Keratinocyte (primary cell): Measurements from ENCODE around the gene INAFM1. TPM values are rescaled to one million over a fixed set of nuclear protein-coding genes. Genes with fewer than 3 reads are reported as not detected.
A peak's percentile ranks its signal among the peaks of the same experiment; 100 is the strongest.

ENCODE experiments used
- DNase-seq: peaks from one replicate; pipeline ENCODE4 v3.0.0-alpha.2; 2011; ENCODE audit warnings: low read depth, missing footprints, low spot score
- FAIRE-seq: peaks from 2 replicates; lab custom pipeline; 2011; peaks lifted over from hg19 to GRCh38; lab: Jason Lieb, UNC
- H2AFZ ChIP-seq: 2 replicates; pipeline ENCODE4 v1.6.0; 2012; ENCODE audit warnings: low read length, control low read depth, inconsistent platforms; ENCODE audit not compliant: control insufficient read depth
- H3K27ac ChIP-seq: 2 replicates; pipeline ENCODE4 v1.5.1; 2011; ENCODE audit warnings: low read length; ENCODE audit not compliant: control insufficient read depth, insufficient read depth
- H3K27me3 ChIP-seq: 3 replicates; pipeline ENCODE4 v1.6.0; 2011; ENCODE audit warnings: low read length; ENCODE audit not compliant: control insufficient read depth, insufficient read depth; ENCODE audit errors: extremely low read depth
- H3K36me3 ChIP-seq, 2 experiments: 2 replicates in 1 of 2; 3 replicates in 1 of 2; pipeline ENCODE4 v1.5.1; 2011; ENCODE audit warnings: low read length in 2 of 2, mild to moderate bottlenecking in 1 of 2; ENCODE audit not compliant: control insufficient read depth in 2 of 2, insufficient read depth in 2 of 2; ENCODE audit errors: extremely low read depth in 1 of 2
- H3K4me1 ChIP-seq: 3 replicates; pipeline ENCODE4 v1.5.1; 2011; ENCODE audit warnings: low read length; ENCODE audit not compliant: control insufficient read depth, insufficient read depth; ENCODE audit errors: extremely low read depth
- H3K4me2 ChIP-seq: 3 replicates; pipeline ENCODE4 v1.6.0; 2011; ENCODE audit warnings: low read depth, low read length; ENCODE audit not compliant: control insufficient read depth, insufficient read depth; ENCODE audit errors: extremely low read depth
- H3K4me3 ChIP-seq, 3 experiments: fragments of 200-600 bp in 1 of 3; sonication (generic) in 1 of 3; 2 replicates in 2 of 3; 3 replicates in 1 of 3; pipeline ENCODE4 v1.5.1; 2011 to 2016; ENCODE audit warnings: low read length in 3 of 3, mild to moderate bottlenecking in 3 of 3, control low read depth in 2 of 3, inconsistent platforms in 1 of 3, low read depth in 1 of 3, mixed read lengths in 1 of 3, mixed run types in 1 of 3, moderate library complexity in 1 of 3; ENCODE audit not compliant: control insufficient read depth in 2 of 3, insufficient read depth in 2 of 3; ENCODE audit errors: extremely low read depth in 1 of 3
- H3K79me2 ChIP-seq: 2 replicates; pipeline ENCODE4 v1.6.0; 2012; ENCODE audit warnings: low read length; ENCODE audit not compliant: control insufficient read depth, insufficient read depth
- H3K9ac ChIP-seq: 3 replicates; pipeline ENCODE4 v1.6.0; 2011; ENCODE audit warnings: low read length; ENCODE audit not compliant: control insufficient read depth, insufficient read depth; ENCODE audit errors: extremely low read depth
- H3K9me1 ChIP-seq: 3 replicates; pipeline ENCODE4 v1.6.0; 2011; ENCODE audit warnings: low read length; ENCODE audit not compliant: control insufficient read depth, insufficient read depth; ENCODE audit errors: extremely low read depth
- H3K9me3 ChIP-seq: 2 replicates; pipeline ENCODE4 v1.5.1; 2012; ENCODE audit warnings: low read depth, low read length; ENCODE audit not compliant: control insufficient read depth
- H4K20me1 ChIP-seq: 3 replicates; pipeline ENCODE4 v1.6.0; 2011; ENCODE audit warnings: low read length; ENCODE audit not compliant: control insufficient read depth, insufficient read depth; ENCODE audit errors: extremely low read depth
- CTCF ChIP-seq, 3 experiments: IDR thresholded peaks in 1 of 3; conservative IDR thresholded peaks in 1 of 3; optimal IDR thresholded peaks in 1 of 3; 2 replicates in 2 of 3; 3 replicates in 1 of 3; pipeline versions ENCODE3 to v1.5.1; 2011; ENCODE audit warnings: low read length in 3 of 3, mild to moderate bottlenecking in 3 of 3, moderate library complexity in 2 of 3, control low read depth in 1 of 3, inconsistent platforms in 1 of 3; ENCODE audit not compliant: insufficient read depth in 2 of 3; ENCODE audit errors: extremely low read depth in 1 of 3
- EZH2 ChIP-seq: IDR thresholded peaks from one replicate; pipeline ENCODE4 v1.6.1; 2012; ENCODE audit warnings: inconsistent platforms, mild to moderate bottlenecking, low read length, moderate library complexity
- dilution Hi-C: fragments of 300-500 bp; cut with MboI; formaldehyde crosslinking; loops from one replicate; pipeline ENCODE4 v1.7.0; 2020; ENCODE audit warnings: low sequenced_read_pairs; ENCODE audit not compliant: extremely low pct_ligation_motif_present
- polyA plus RNA-seq, 5 experiments: library from polyadenylated mRNA; depleted of rRNA in 3 of 5; stranded (reverse) in 3 of 5; stranded (forward) in 1 of 5; unstranded in 1 of 5; fragments of >200 nt; gene quantifications; 1 replicate in 1 of 5; 2 replicates in 3 of 5; 3 replicates in 1 of 5; pipeline versions ENCODE4 v1.2.1 to v1.2.3, GENCODE V29; 2011 to 2012; ENCODE audit warnings: missing spikeins in 2 of 5, low read depth in 1 of 5, low replicate concordance in 1 of 5

Gene INAFM1
- polyA plus RNA-seq, 1 donor (not counting 4 experiments of a cell fraction or from before 2014, with no cell fraction given), result 0.35 TPM

- dilution Hi-C loops, result no loop called here
- no peak overlapping the region for H3K9ac ChIP-seq
- no peak for DNase-seq
- peaks cover 3% of the 10 kb centered on the region for H3K27me3 ChIP-seq
- FAIRE-seq, result peak; percentile 71
- no peaks in the 10 kb centered on the region for H3K9me3 ChIP-seq
- no peak overlapping the region for H3K27ac ChIP-seq
- no peaks in the 10 kb centered on the region for H3K79me2 ChIP-seq
- no peaks in the 10 kb centered on the region for H4K20me1 ChIP-seq
- peaks cover 3% of the 10 kb centered on the region for H3K4me1 ChIP-seq
- no peak overlapping the region for H3K4me3 ChIP-seq
- TF ChIP-seq EZH2, result no peak
- peak; percentile 94 to 100 (median 95) for TF ChIP-seq CTCF (optimal IDR thresholded peaks at IDR 0.05 in 1 of 3, IDR thresholded peaks at IDR 0.05 in 1 of 3, conservative IDR thresholded peaks at IDR 0.05 in 1 of 3; ENCODE audit: extremely low read depth in 1 of 3, insufficient read depth in 2 of 3, low read length in 3 of 3)
- peak overlapping the region; percentile 76 for H3K4me2 ChIP-seq
- H3K36me3 ChIP-seq, result no peaks in the 10 kb centered on the region
- peak overlapping the region; percentile 61 for H2AFZ ChIP-seq
- H3K9me1 ChIP-seq, result no peaks in the 10 kb centered on the region
Observed at GRCh38 chr19:47305309-47305751, 30.6 kb downstream of the INAFM1 start.

- no peak for DNase-seq
- Histone ChIP-seq H4K20me1 (no peaks in the 10 kb centered on the region), H3K9me3 (no peaks in the 10 kb centered on the region), H3K36me3 (no peaks in the 10 kb centered on the region), H3K9ac (no peak overlapping the region), H3K27ac (no peak overlapping the region), H2AFZ (no peak overlapping the region), H3K9me1 (no peaks in the 10 kb centered on the region), H3K79me2 (no peaks in the 10 kb centered on the region), H3K4me2 (no peak overlapping the region), H3K27me3 (peaks cover 3% of the 10 kb centered on the region), H3K4me3 (no peak overlapping the region), H3K4me1 (peaks cover 3% of the 10 kb centered on the region)
- dilution Hi-C loops, result no loop called here
- TF ChIP-seq CTCF (optimal IDR thresholded peaks at IDR 0.05 in 1 of 3, IDR thresholded peaks at IDR 0.05 in 1 of 3, conservative IDR thresholded peaks at IDR 0.05 in 1 of 3; ENCODE audit: extremely low read depth in 1 of 3, insufficient read depth in 2 of 3, low read length in 3 of 3) (no peak), EZH2 (no peak)
- no peak for FAIRE-seq
Observed at GRCh38 chr19:47306303-47306702, 31.6 kb downstream of the INAFM1 start.
